Neuronal stem cell (in vitro differentiated cells): ENCODE results near the gene TCF20.

Experiments
- DNase-seq: peaks from one replicate; pipeline ENCODE4 v3.0.0-alpha.2; 2013; ENCODE audit warnings: low spot score
- H2AFZ ChIP-seq: one replicate; pipeline ENCODE4 v1.6.1; 2013; ENCODE audit warnings: mild to moderate bottlenecking, low read length, inconsistent platforms
- H2AK5ac ChIP-seq: 2 replicates; pipeline ENCODE4 v1.6.1; 2013; ENCODE audit warnings: low read depth, mild to moderate bottlenecking, inconsistent platforms, low read length, moderate library complexity, mixed read lengths
- H2BK120ac ChIP-seq: 2 replicates; pipeline ENCODE4 v1.6.1; 2013; ENCODE audit warnings: low read depth, mild to moderate bottlenecking, inconsistent platforms, low read length, moderate library complexity, mixed read lengths
- H2BK12ac ChIP-seq: one replicate; pipeline ENCODE4 v1.6.1; 2013; ENCODE audit warnings: low read length, inconsistent platforms
- H2BK15ac ChIP-seq: 2 replicates; pipeline ENCODE4 v1.6.1; 2013; ENCODE audit warnings: mild to moderate bottlenecking, low read length, inconsistent platforms, mixed read lengths
- H2BK5ac ChIP-seq: one replicate; pipeline ENCODE4 v1.6.1; 2013; ENCODE audit warnings: inconsistent platforms, mild to moderate bottlenecking, low read length, moderate library complexity
- H3K14ac ChIP-seq: one replicate; pipeline ENCODE4 v1.6.1; 2013; ENCODE audit warnings: low read length, inconsistent platforms
- H3K18ac ChIP-seq: 2 replicates; pipeline ENCODE4 v1.6.1; 2013; ENCODE audit warnings: low read length, inconsistent platforms
- H3K23ac ChIP-seq: 2 replicates; pipeline ENCODE4 v1.6.1; 2013; ENCODE audit warnings: low read depth, mild to moderate bottlenecking, mixed read lengths, low read length, inconsistent platforms; ENCODE audit not compliant: poor library complexity
- H3K27ac ChIP-seq: replicated peaks from 3 replicates; pipeline ENCODE4 v1.5.1; 2013; ENCODE audit warnings: low read length, inconsistent platforms
- H3K27me3 ChIP-seq, 3 experiments: 2 replicates each; pipeline ENCODE4 v1.6.1; 2013; ENCODE audit warnings: low read length in 3 of 3, mild to moderate bottlenecking in 2 of 3, inconsistent platforms in 1 of 3, low read depth in 1 of 3, mixed read lengths in 1 of 3, moderate library complexity in 1 of 3; ENCODE audit not compliant: control insufficient read depth in 3 of 3, insufficient read depth in 3 of 3
- H3K36me3 ChIP-seq, 2 donors: replicated peaks in 1 of 2; 2 replicates each; pipeline ENCODE4 v1.6.1; 2013; ENCODE audit warnings: low read length in 2 of 2; ENCODE audit not compliant: control insufficient read depth in 2 of 2, insufficient read depth in 2 of 2
- H3K4ac ChIP-seq: 2 replicates; pipeline ENCODE4 v1.6.1; 2013; ENCODE audit warnings: inconsistent platforms, mild to moderate bottlenecking, low read length, moderate library complexity
- H3K4me1 ChIP-seq, 2 donors: 1 replicate in 1 of 2; 2 replicates in 1 of 2; pipeline ENCODE4 v1.6.1; 2013; ENCODE audit warnings: low read length in 2 of 2, low read depth in 1 of 2; ENCODE audit not compliant: control insufficient read depth in 2 of 2, insufficient read depth in 1 of 2
- H3K4me2 ChIP-seq: one replicate; pipeline ENCODE4 v1.6.1; 2013; ENCODE audit warnings: mild to moderate bottlenecking, low read length, inconsistent platforms; ENCODE audit not compliant: insufficient read depth, poor library complexity, severe bottlenecking
- H3K4me3 ChIP-seq, 2 donors: 2 replicates each; pipeline ENCODE4 v1.5.1; 2013; ENCODE audit warnings: low read length in 2 of 2, mild to moderate bottlenecking in 2 of 2, inconsistent platforms in 1 of 2, moderate library complexity in 1 of 2
- H3K79me1 ChIP-seq: one replicate; pipeline ENCODE4 v1.6.1; 2013; ENCODE audit warnings: low read depth, mild to moderate bottlenecking, inconsistent platforms, low read length, moderate library complexity
- H3K9ac ChIP-seq: one replicate; pipeline ENCODE4 v1.6.1; 2013; ENCODE audit warnings: mild to moderate bottlenecking, low read depth, low read length, inconsistent platforms; ENCODE audit not compliant: poor library complexity
- H3K9me3 ChIP-seq, 2 donors: replicated peaks in 1 of 2; 2 replicates each; pipeline versions ENCODE3 to v1.6.1; 2013; ENCODE audit warnings: low read length in 2 of 2, mild to moderate bottlenecking in 2 of 2, inconsistent platforms in 1 of 2, low read depth in 1 of 2, mixed read lengths in 1 of 2, moderate library complexity in 1 of 2; ENCODE audit not compliant: control insufficient read depth in 2 of 2, insufficient read depth in 1 of 2
- H4K8ac ChIP-seq: one replicate; pipeline ENCODE4 v1.6.1; 2013; ENCODE audit warnings: low read depth, mild to moderate bottlenecking, inconsistent platforms, low read length, moderate library complexity
- H4K91ac ChIP-seq: one replicate; pipeline ENCODE4 v1.6.1; 2013; ENCODE audit warnings: low read length, low read depth, mild to moderate bottlenecking, inconsistent platforms; ENCODE audit not compliant: poor library complexity
- WGBS, 2 donors: extraction: QIAGEN DNeasy Blood & Tissue Kit; methylation state at CpG; one replicate each; pipeline ENCODE4 v1.1.7; 2013; ENCODE audit warnings: missing lambda C conversion rate in 2 of 2, mixed read lengths in 1 of 2; ENCODE audit not compliant: insufficient read length in 2 of 2, insufficient replicate concordance in 1 of 2; ENCODE audit errors: extremely low coverage in 2 of 2; 5-methylcytosine and 5-hydroxymethylcytosine counted together

Gene TCF20

DNA sequence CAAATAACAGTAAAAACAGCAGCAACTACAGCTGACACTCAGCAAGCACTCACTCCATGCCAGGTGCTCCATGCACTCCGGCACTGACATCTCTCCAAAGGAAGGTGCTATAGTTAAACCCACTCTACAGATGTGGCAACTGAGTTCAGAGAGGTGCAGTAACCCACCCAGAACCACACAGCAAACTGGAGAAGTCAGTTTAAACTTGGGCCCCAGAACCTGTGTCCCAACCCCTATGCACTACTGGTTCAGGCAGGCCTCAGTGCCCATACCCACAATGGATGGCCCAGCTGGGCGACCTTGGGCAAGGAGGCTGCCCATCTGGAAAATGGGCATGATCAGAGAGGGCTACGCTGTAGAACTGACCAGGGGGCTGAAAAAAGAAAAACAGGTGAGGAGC lies 26.4 kb upstream of the TCF20 start:
- Histone ChIP-seq H3K4me1 (peaks cover 32 to 55% of the 10 kb centered on the region in 2 donors), H3K27me3 (no peaks in the 10 kb centered on the region), H2AK5ac (peak overlapping the region; percentile 49), H2BK15ac (no peak overlapping the region), H2AFZ (no peak overlapping the region), H4K91ac (no peak overlapping the region), H3K4ac (no peak overlapping the region), H2BK12ac (no peak overlapping the region), H3K14ac (no peak overlapping the region), H3K23ac (no peak overlapping the region), H3K79me1 (no peaks in the 10 kb centered on the region), H3K4me2 (no peak overlapping the region), H3K18ac (no peak overlapping the region), H3K4me3 (no peak overlapping the region), H3K9me3 (no peaks in the 10 kb centered on the region), H3K27ac (no peak overlapping the region), H2BK5ac (no peak overlapping the region), H3K36me3 (no peaks in the 10 kb centered on the region), H4K8ac (no peak overlapping the region), H2BK120ac (no peak overlapping the region), H3K9ac (no peak overlapping the region)
- WGBS, 2 donors: no CpG with 5 or more reads among the region's 3 CpGs
- DNase-seq: no peak

DNA sequence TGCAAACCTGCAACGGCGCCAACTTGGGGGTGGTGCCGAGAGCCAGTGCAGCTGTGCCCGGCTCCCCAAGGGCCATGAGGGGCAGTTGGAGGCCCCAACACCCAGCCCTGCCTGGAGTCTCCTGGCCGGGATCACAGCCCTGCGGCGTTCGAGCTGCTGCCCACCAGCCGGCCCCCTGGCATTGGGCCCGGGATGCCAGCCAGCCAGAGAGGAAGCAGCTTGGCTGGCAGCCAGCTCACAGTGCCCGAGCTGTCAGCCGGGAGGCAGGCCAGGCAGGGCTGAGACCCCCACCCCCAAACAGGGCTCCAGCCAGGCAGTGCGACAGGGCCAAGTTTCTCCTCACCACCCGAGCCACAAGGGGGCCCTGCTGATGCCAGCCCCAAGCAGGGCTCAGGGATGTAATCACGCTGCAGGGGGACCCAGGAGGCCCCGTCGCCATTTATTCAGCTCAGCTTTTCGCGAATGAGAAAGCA lies 26.0 kb upstream of the TCF20 start:
- H3K18ac ChIP-seq: no peak overlapping the region
- H2BK12ac ChIP-seq: no peak overlapping the region
- H3K79me1 ChIP-seq: no peaks in the 10 kb centered on the region
- no peak overlapping the region for H2AFZ ChIP-seq
- no peak overlapping the region for H4K91ac ChIP-seq
- H3K14ac ChIP-seq: no peak overlapping the region
- no peak overlapping the region for H2BK5ac ChIP-seq
- H3K27ac ChIP-seq: no peak overlapping the region
- no peaks in the 10 kb centered on the region for H3K9me3 ChIP-seq
- H4K8ac ChIP-seq: no peak overlapping the region
- no peaks in the 10 kb centered on the region for H3K36me3 ChIP-seq
- H2BK15ac ChIP-seq: no peak overlapping the region
- no CpG with 5 or more reads among the region's 19 CpGs for WGBS, 2 donors
- H3K4me2 ChIP-seq: no peak overlapping the region
- H3K23ac ChIP-seq: no peak overlapping the region
- no peak overlapping the region for H3K9ac ChIP-seq
- no peak overlapping the region for H2BK120ac ChIP-seq
- no peaks in the 10 kb centered on the region for H3K27me3 ChIP-seq
- no peak overlapping the region for H2AK5ac ChIP-seq
- no peak overlapping the region for H3K4ac ChIP-seq
- no peak for DNase-seq
- H3K4me3 ChIP-seq: no peak overlapping the region
- H3K4me1 ChIP-seq: peaks cover 36 to 60% of the 10 kb centered on the region in 2 donors

DNA sequence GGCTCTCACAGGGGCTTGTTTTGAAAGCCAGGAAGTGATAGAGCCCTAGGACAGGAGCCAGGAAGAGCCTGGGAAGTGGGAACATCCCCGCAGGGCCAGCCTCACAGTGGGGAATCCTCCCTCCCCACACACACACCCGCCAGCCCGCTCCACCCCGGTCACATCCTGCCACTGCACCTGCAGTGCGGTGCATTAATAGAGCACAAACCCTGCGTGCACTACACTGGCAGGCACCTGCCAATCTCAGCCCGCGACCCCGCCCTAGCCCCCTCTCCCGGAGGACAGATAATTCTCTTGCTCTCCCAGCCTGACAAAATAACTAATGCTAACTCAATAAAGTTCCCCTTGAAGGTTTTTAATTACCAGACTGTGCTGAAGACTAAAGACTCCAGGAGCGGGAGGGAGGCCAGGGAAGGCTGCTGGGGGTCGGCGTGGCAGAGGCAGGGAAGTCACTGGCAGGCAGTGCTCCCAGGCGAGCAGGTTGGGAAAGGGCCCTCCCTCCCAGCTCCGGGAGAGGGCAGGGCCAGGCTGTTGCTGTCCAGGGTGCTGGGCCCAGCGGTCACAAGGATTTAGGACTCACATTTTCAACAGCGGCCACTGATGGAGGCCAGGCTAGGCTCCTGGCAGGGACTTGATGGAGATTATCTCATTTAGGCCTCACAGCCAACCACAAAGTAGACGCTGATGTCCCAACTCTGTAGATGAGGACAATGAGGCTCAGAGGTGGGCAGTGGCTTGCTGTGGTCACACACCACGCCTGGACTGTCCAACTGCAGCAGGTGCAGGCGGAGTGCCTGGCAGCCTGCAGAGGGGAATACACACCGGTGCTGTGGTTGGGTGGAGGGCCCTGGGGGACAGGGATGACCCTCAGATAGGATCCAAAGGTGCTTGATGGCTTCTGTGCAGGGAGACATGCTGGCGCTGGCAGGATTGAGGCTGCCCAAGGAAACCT lies 23.9 kb upstream of the TCF20 start:
- Histone ChIP-seq H3K4me2 (no peak overlapping the region), H3K9me3 (no peaks in the 10 kb centered on the region), H3K4me1 (peaks cover 29 to 63% of the 10 kb centered on the region in 2 donors), H3K27me3 (no peaks in the 10 kb centered on the region), H2BK15ac (no peak overlapping the region), H2AFZ (no peak overlapping the region), H3K27ac (no peak overlapping the region), H3K4me3 (no peak overlapping the region), H3K4ac (no peak overlapping the region), H3K23ac (peak overlapping the region; percentile 81), H3K18ac (peak overlapping the region; percentile 23), H4K8ac (no peak overlapping the region), H3K9ac (no peak overlapping the region), H2AK5ac (no peak overlapping the region), H3K14ac (no peak overlapping the region), H3K36me3 (no peaks in the 10 kb centered on the region), H3K79me1 (no peaks in the 10 kb centered on the region), H2BK12ac (no peak overlapping the region), H2BK5ac (no peak overlapping the region), H2BK120ac (no peak overlapping the region), H4K91ac (no peak overlapping the region)
- peak; percentile 72 for DNase-seq
- WGBS, 2 donors: no CpG with 5 or more reads among the region's 22 CpGs

DNA sequence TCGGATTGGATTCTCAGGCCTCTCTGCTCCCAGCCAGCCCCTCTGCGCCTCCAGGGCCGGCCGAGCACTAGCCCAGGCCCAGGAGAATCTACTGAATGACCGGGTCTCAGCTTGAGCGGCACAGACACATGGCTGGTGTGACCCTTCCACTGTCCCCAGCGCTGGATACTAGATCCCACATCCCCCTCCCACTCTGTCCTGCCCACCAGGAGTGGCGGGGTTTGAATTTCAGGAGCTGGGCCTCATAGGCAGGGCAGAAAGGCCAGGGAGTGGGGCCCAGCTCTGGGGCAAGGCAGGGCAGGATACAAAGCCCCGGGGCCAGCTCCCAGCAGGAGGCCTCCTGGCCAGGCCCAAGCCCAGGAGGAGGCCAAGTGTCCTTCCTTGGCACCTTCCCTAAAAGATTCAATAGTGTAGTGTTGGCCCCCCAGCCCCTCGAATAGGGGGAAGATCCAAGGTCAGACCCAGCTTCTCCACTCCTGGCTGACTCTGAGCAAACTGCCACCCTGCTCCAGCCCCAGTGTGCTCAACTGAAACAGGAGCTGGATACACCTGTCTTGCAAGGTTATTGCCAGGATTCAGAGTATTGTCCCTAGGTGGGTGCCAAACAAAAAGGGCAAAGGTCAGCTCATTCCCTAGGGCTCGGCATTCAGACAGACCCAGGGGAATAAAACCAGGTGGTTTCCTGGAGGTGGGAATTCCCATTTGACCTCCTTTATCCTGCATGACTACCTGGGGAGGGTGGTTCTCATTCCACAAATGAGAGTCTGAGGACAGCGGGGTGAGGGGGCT lies 22.5 kb upstream of the TCF20 start:
- Histone ChIP-seq H3K4ac (no peak overlapping the region), H3K18ac (peak overlapping the region; percentile 61), H3K27ac (no peak overlapping the region), H2AK5ac (peak overlapping the region; percentile 34), H2BK120ac (no peak overlapping the region), H3K79me1 (no peaks in the 10 kb centered on the region), H2BK5ac (no peak overlapping the region), H2AFZ (no peak overlapping the region), H3K14ac (no peak overlapping the region), H3K4me2 (no peak overlapping the region), H3K36me3 (no peaks in the 10 kb centered on the region), H2BK12ac (no peak overlapping the region), H2BK15ac (no peak overlapping the region), H4K8ac (no peak overlapping the region), H3K9ac (no peak overlapping the region), H4K91ac (no peak overlapping the region), H3K4me1 (peaks cover 24 to 57% of the 10 kb centered on the region in 2 donors), H3K4me3 (no peak overlapping the region), H3K27me3 (no peaks in the 10 kb centered on the region), H3K9me3 (no peaks in the 10 kb centered on the region), H3K23ac (peak overlapping the region; percentile 40)
- no peak for DNase-seq
- no CpG with 5 or more reads among the region's 12 CpGs for WGBS, 2 donors
